Endothelial cell of umbilical vein (primary cell): ENCODE results near the gene PPP2R5D. TPM values are rescaled to one million over a fixed set of nuclear protein-coding genes. Genes with fewer than 3 reads are reported as not detected.

Source experiments
- BruUV-seq: library from RNA; stranded (reverse); fragments of 400-500 nt; replicated peaks from 2 replicates; lab custom pipeline; 2021; lab: Mats Ljungman, UMichigan
- CTCF ChIA-PET: fragments of 300-600, 350-600 bp; sonication (Branson Sonifier 250); formaldehyde crosslinking; loops from one replicate; lab custom pipeline; 2021; ENCODE audit warnings: antibody characterized with exemption, inconsistent platforms; lab: Charles Lee
- POLR2A ChIA-PET: fragments of 300-600, 350-600 bp; sonication (Branson Sonifier 250); formaldehyde crosslinking; loops from one replicate; lab custom pipeline; 2021; ENCODE audit warnings: antibody characterized with exemption, inconsistent platforms; lab: Charles Lee
- DNase-seq: peaks from one replicate; pipeline ENCODE4 v3.0.0-alpha.2; 2011; ENCODE audit warnings: low read depth, low spot score
- FAIRE-seq: peaks from 2 replicates; lab custom pipeline; 2011; peaks lifted over from hg19 to GRCh38; lab: Jason Lieb, UNC
- H2AFZ ChIP-seq: 2 replicates; pipeline ENCODE4 v1.6.0; 2012; ENCODE audit warnings: low read depth, low read length, control low read depth, inconsistent platforms
- H3K27ac ChIP-seq: 2 replicates; pipeline ENCODE4 v1.5.1; 2011; ENCODE audit warnings: low read depth, mild to moderate bottlenecking, control low read depth, low read length, moderate library complexity; ENCODE audit not compliant: insufficient read depth
- H3K27me3 ChIP-seq, 2 experiments: 2 replicates each; pipeline versions ENCODE4 v1.6.0 to v1.6.1; 2011; ENCODE audit warnings: low read length in 2 of 2, mixed read lengths in 1 of 2; ENCODE audit not compliant: control insufficient read depth in 2 of 2, insufficient read depth in 2 of 2
- H3K36me3 ChIP-seq, 2 experiments: 2 replicates in 1 of 2; 3 replicates in 1 of 2; pipeline ENCODE4 v1.5.1; 2011; ENCODE audit warnings: low read length in 2 of 2, mild to moderate bottlenecking in 1 of 2, moderate library complexity in 1 of 2; ENCODE audit not compliant: control insufficient read depth in 2 of 2, insufficient read depth in 2 of 2; ENCODE audit errors: extremely low read depth in 1 of 2
- H3K4me1 ChIP-seq: 3 replicates; pipeline ENCODE4 v1.5.1; 2011; ENCODE audit warnings: mild to moderate bottlenecking, low read length; ENCODE audit not compliant: control insufficient read depth, insufficient read depth; ENCODE audit errors: extremely low read depth
- H3K4me2 ChIP-seq: 2 replicates; pipeline ENCODE4 v1.6.1; 2011; ENCODE audit warnings: low read length, control low read depth, mixed read lengths; ENCODE audit not compliant: insufficient read depth
- H3K4me3 ChIP-seq, 3 experiments: fragments of 200-600 bp in 1 of 3; sonication (generic), shearing (Covaris generic) in 1 of 3; replicated peaks in 1 of 3; 2 replicates each; pipeline ENCODE4 v1.5.1; 2011 to 2016; ENCODE audit warnings: control low read depth in 3 of 3, low read length in 3 of 3, mild to moderate bottlenecking in 2 of 3, inconsistent platforms in 1 of 3, low read depth in 1 of 3, moderate library complexity in 1 of 3; ENCODE audit not compliant: insufficient read depth in 1 of 3
- H3K79me2 ChIP-seq: 2 replicates; pipeline ENCODE4 v1.6.0; 2012; ENCODE audit warnings: low read length, inconsistent platforms; ENCODE audit not compliant: control insufficient read depth, insufficient read depth
- H3K9ac ChIP-seq: replicated peaks from 2 replicates; pipeline ENCODE3; 2011; ENCODE audit warnings: low read length, control low read depth; ENCODE audit not compliant: insufficient read depth; ENCODE audit errors: extremely low read depth
- H3K9me1 ChIP-seq: replicated peaks from 3 replicates; pipeline ENCODE4 v1.6.0; 2011; ENCODE audit warnings: mild to moderate bottlenecking, low read length; ENCODE audit not compliant: control insufficient read depth, insufficient read depth; ENCODE audit errors: extremely low read depth
- H3K9me3 ChIP-seq: replicated peaks from 2 replicates; pipeline ENCODE4 v1.5.1; 2012; ENCODE audit warnings: low read length, inconsistent platforms; ENCODE audit not compliant: control insufficient read depth, insufficient read depth
- H4K20me1 ChIP-seq: replicated peaks from 2 replicates; pipeline ENCODE3; 2011; ENCODE audit warnings: mild to moderate bottlenecking, low read length; ENCODE audit not compliant: control insufficient read depth, insufficient read depth; ENCODE audit errors: extremely low read depth
- EZH2 ChIP-seq: IDR thresholded peaks from 2 replicates; pipeline ENCODE4 v1.6.1; 2012; ENCODE audit warnings: borderline replicate concordance, low read depth, mild to moderate bottlenecking, moderate library complexity, low read length, inconsistent platforms; ENCODE audit not compliant: severe bottlenecking
- FOS ChIP-seq: IDR thresholded peaks from 2 replicates; pipeline ENCODE4 v1.6.1; 2011; ENCODE audit warnings: mild to moderate bottlenecking, low read length, moderate library complexity, borderline replicate concordance; ENCODE audit not compliant: insufficient read depth
- GATA2 ChIP-seq: IDR thresholded peaks from 2 replicates; pipeline ENCODE4 v1.7.0; 2011; ENCODE audit warnings: low read depth, mild to moderate bottlenecking, moderate library complexity, mixed read lengths, low read length; ENCODE audit not compliant: insufficient read length, insufficient read depth
- JUN ChIP-seq: IDR thresholded peaks from 2 replicates; pipeline ENCODE4 v1.6.1; 2011; ENCODE audit warnings: borderline replicate concordance, low read depth; ENCODE audit not compliant: insufficient read length, insufficient read depth
- MYC ChIP-seq: IDR thresholded peaks from one replicate; pipeline ENCODE4 v1.6.1; 2011; ENCODE audit warnings: mild to moderate bottlenecking, low read depth, low read length
- POLR2A ChIP-seq: IDR thresholded peaks from 2 replicates; pipeline ENCODE4 v1.6.1; 2012; ENCODE audit warnings: low read depth, mild to moderate bottlenecking, control low read depth, low read length
- POLR2AphosphoS5 ChIP-seq: IDR thresholded peaks from 2 replicates; pipeline ENCODE4 v1.6.1; 2012; ENCODE audit warnings: low read depth, mild to moderate bottlenecking, control low read depth, low read length, moderate library complexity; ENCODE audit not compliant: insufficient read depth
- dilution Hi-C: fragments of 300-500 bp; cut with MboI; formaldehyde crosslinking; loops from one replicate; pipeline ENCODE4 v1.15.0; 2019; ENCODE audit warnings: low sequenced_read_pairs; ENCODE audit not compliant: extremely low pct_ligation_motif_present
- intact Hi-C: fragments of 100-400 bp; cut with micrococcal nuclease; formaldehyde crosslinking; loops from one replicate; pipeline ENCODE4 v1.10.0; 2022
- polyA plus RNA-seq, 4 experiments: library from polyadenylated mRNA; depleted of rRNA in 3 of 4; stranded (reverse) in 3 of 4; unstranded in 1 of 4; fragments of >200 nt; gene quantifications; 2 replicates each; pipeline versions ENCODE4 v1.2.1 to v1.2.3, GENCODE V29; 2011 to 2012; ENCODE audit warnings: missing spikeins in 1 of 4
- total RNA-seq: library from RNA; stranded (reverse); gene quantifications from 2 replicates; pipeline ENCODE4 v1.2.3, GENCODE V29; 2021
- TF ChIP-seq, protein P1 (sequence below): IDR thresholded peaks from 2 replicates; pipeline ENCODE4 v1.6.1; 2011; ENCODE audit not compliant: insufficient read depth, insufficient read length
- TF ChIP-seq, protein P2 (sequence below), 2 donors: IDR thresholded peaks; 1 replicate in 1 of 2; 2 replicates in 1 of 2; pipeline ENCODE4 v1.5.1; 2011; ENCODE audit warnings: low read length in 2 of 2, mild to moderate bottlenecking in 2 of 2, moderate library complexity in 2 of 2, control low read depth in 1 of 2, inconsistent platforms in 1 of 2, low read depth in 1 of 2; ENCODE audit not compliant: insufficient read depth in 1 of 2; ENCODE audit errors: extremely low read depth in 1 of 2

The PPP2R5D gene
- total and polyA plus RNA-seq, 2 donors (not counting 3 experiments of a cell fraction or from before 2014, with no cell fraction given), result 45.5 to 60.2 TPM

GRCh38 chr6:43052225-43052841 is 68.0 kb downstream of the PPP2R5D start:
- Histone ChIP-seq H3K79me2 (peaks cover 2% of the 10 kb centered on the region), H3K9me3 (no peaks in the 10 kb centered on the region), H3K27me3 (no peaks in the 10 kb centered on the region), H3K4me2 (peak overlapping the region; percentile 44), H3K4me1 (peaks cover 8% of the 10 kb centered on the region), H3K4me3 (peak overlapping the region in 1 of 3 experiments; percentile 64), H3K9me1 (no peaks in the 10 kb centered on the region), H3K27ac (no peak overlapping the region), H2AFZ (no peak overlapping the region), H4K20me1 (no peaks in the 10 kb centered on the region), H3K9ac (no peak overlapping the region), H3K36me3 (peaks cover 0 to 13% of the 10 kb centered on the region in 2 experiments)
- FAIRE-seq (peak; percentile 33), DNase-seq (no peak)
- no peak for TF ChIP-seq POLR2A
- no peak for TF ChIP-seq MYC
- no peak for TF ChIP-seq POLR2AphosphoS5
- TF ChIP-seq, protein P1, sequence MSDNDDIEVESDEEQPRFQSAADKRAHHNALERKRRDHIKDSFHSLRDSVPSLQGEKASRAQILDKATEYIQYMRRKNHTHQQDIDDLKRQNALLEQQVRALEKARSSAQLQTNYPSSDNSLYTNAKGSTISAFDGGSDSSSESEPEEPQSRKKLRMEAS, result no peak
- TF ChIP-seq JUN, result no peak
- TF ChIP-seq FOS, result no peak
- no peak for TF ChIP-seq GATA2
- TF ChIP-seq, protein P2, sequence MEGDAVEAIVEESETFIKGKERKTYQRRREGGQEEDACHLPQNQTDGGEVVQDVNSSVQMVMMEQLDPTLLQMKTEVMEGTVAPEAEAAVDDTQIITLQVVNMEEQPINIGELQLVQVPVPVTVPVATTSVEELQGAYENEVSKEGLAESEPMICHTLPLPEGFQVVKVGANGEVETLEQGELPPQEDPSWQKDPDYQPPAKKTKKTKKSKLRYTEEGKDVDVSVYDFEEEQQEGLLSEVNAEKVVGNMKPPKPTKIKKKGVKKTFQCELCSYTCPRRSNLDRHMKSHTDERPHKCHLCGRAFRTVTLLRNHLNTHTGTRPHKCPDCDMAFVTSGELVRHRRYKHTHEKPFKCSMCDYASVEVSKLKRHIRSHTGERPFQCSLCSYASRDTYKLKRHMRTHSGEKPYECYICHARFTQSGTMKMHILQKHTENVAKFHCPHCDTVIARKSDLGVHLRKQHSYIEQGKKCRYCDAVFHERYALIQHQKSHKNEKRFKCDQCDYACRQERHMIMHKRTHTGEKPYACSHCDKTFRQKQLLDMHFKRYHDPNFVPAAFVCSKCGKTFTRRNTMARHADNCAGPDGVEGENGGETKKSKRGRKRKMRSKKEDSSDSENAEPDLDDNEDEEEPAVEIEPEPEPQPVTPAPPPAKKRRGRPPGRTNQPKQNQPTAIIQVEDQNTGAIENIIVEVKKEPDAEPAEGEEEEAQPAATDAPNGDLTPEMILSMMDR (IDR thresholded peaks at IDR 0.05; ENCODE audit: extremely low read depth in 1 of 2, insufficient read depth in 1 of 2, low read depth in 1 of 2, low read length in 2 of 2), result no peak
- TF ChIP-seq EZH2, result no peak
- BruUV-seq, result no TSS peak
- intact Hi-C loops, result loop anchor here (2.0 kb wide), 2 partner anchors 32 to 68 kb away; partner anchors contain the start of genes PPP2R5D and RRP36
- POLR2A ChIA-PET, result interaction anchor here (0.6 kb wide), 1 partner anchor 38 kb away, joined by 6 read pairs; the partner anchor contains the start of genes KLHDC3 and MEA1
- dilution Hi-C loops, result no loop called here
- CTCF ChIA-PET, result no interaction called here
